HCT116 (cell line): ENCODE measurements around the gene KASH5. TPM values are rescaled to one million over a fixed set of nuclear protein-coding genes. Genes with fewer than 3 reads are reported as not detected.

Source experiments
- ATAC-seq: fragments of 200-7000 bp; cut with Tn5 transposase; 2 replicates; pipeline ENCODE4 v1.9.1; 2020; ENCODE audit warnings: mild to moderate bottlenecking, moderate library complexity
- BruUV-seq: library from RNA; stranded (reverse); fragments of 400-500 nt; replicated peaks from 2 replicates; lab custom pipeline; 2021; lab: Mats Ljungman, UMichigan
- CTCF ChIA-PET: fragments of 300-600 bp; sonication (Branson Sonifier 250); formaldehyde crosslinking; loops from one replicate; lab custom pipeline; 2021; ENCODE audit warnings: antibody characterized with exemption; lab: Charles Lee
- POLR2A ChIA-PET: fragments of 300-600, 350-600 bp; sonication (Branson Sonifier 250); formaldehyde crosslinking; loops from one replicate; lab custom pipeline; 2021; ENCODE audit warnings: antibody characterized with exemption; lab: Charles Lee
- RAD21 ChIA-PET, 2 experiments: fragments of 300-600 bp; sonication (Branson Sonifier 250); formaldehyde crosslinking; loops; one replicate each; lab custom pipeline; 2023; ENCODE audit warnings: low total read pairs in 2 of 2; ENCODE audit not compliant: uncharacterized antibody in 2 of 2, unreplicated experiment in 2 of 2, low non-redundant PET in 1 of 2; lab: Charles Lee
- DNase-seq: peaks from one replicate; pipeline ENCODE4 v3.0.0-alpha.2; 2010; ENCODE audit warnings: low read depth, low spot score
- H2AFZ ChIP-seq: fragments of 200-600 bp; shearing (Covaris generic), sonication (generic); 2 replicates; pipeline ENCODE4 v1.6.1; 2017; ENCODE audit warnings: low read depth, mixed run types, mixed read lengths, antibody characterized with exemption, low read length; ENCODE audit not compliant: poor library complexity, severe bottlenecking
- H3K27ac ChIP-seq: 2 replicates; pipeline ENCODE4 v1.5.1; 2012; ENCODE audit warnings: low read depth, low read length
- H3K27me3 ChIP-seq: fragments of 200-600 bp; sonication (generic); 2 replicates; pipeline ENCODE4 v1.6.1; 2016; ENCODE audit warnings: mixed run types, low read length, mixed read lengths; ENCODE audit not compliant: insufficient read depth
- H3K36me3 ChIP-seq, 2 experiments: fragments of 200-500 bp in 1 of 2; fragments of 200-600 bp in 1 of 2; sonication (Bioruptor generic) in 1 of 2; sonication (generic) in 1 of 2; 2 replicates each; pipeline versions ENCODE4 v1.5.1 to v1.6.1; 2014 to 2016; ENCODE audit warnings: low read length in 2 of 2, inconsistent platforms in 1 of 2, mixed read lengths in 1 of 2, mixed run types in 1 of 2; ENCODE audit not compliant: insufficient read depth in 2 of 2, control insufficient read depth in 1 of 2
- H3K4me1 ChIP-seq, 2 experiments: fragments of 200-600 bp in 1 of 2; sonication (generic) in 1 of 2; 2 replicates each; pipeline versions ENCODE4 v1.5.1 to v1.6.1; 2012 to 2017; ENCODE audit warnings: low read length in 2 of 2, inconsistent platforms in 1 of 2, mild to moderate bottlenecking in 1 of 2, mixed read lengths in 1 of 2, mixed run types in 1 of 2, moderate library complexity in 1 of 2; ENCODE audit not compliant: insufficient read depth in 2 of 2, control insufficient read depth in 1 of 2
- H3K4me2 ChIP-seq: fragments of 200-600 bp; sonication (generic); 2 replicates; pipeline ENCODE4 v1.6.1; 2017; ENCODE audit warnings: mixed run types, low read length, mixed read lengths
- H3K4me3 ChIP-seq, 2 experiments: fragments of 200-600 bp in 1 of 2; sonication (generic) in 1 of 2; replicated peaks in 1 of 2; 2 replicates each; pipeline ENCODE4 v1.5.1; 2011 to 2016; ENCODE audit warnings: low read length in 2 of 2, control low read depth in 1 of 2, low read depth in 1 of 2, mild to moderate bottlenecking in 1 of 2, mixed read lengths in 1 of 2, mixed run types in 1 of 2
- H3K79me2 ChIP-seq: fragments of 200-600 bp; sonication (generic); 2 replicates; pipeline ENCODE4 v1.6.1; 2017; ENCODE audit warnings: mild to moderate bottlenecking, mixed run types, low read length, moderate library complexity, mixed read lengths; ENCODE audit not compliant: insufficient read depth
- H3K9ac ChIP-seq: fragments of 200-600 bp; sonication (generic); 2 replicates; pipeline ENCODE4 v1.6.1; 2016; ENCODE audit warnings: low read length, mixed read lengths
- H3K9me2 ChIP-seq: fragments of 200-600 bp; sonication (generic), shearing (Covaris generic); 2 replicates; pipeline ENCODE4 v1.6.1; 2017; ENCODE audit warnings: mixed run types, mild to moderate bottlenecking, moderate library complexity; ENCODE audit not compliant: insufficient read depth
- H3K9me3 ChIP-seq, 2 experiments: fragments of 200-500 bp in 1 of 2; fragments of 200-600 bp in 1 of 2; sonication (Bioruptor generic) in 1 of 2; sonication (generic) in 1 of 2; 2 replicates each; pipeline ENCODE4 v1.6.1; 2014 to 2017; ENCODE audit warnings: low read length in 2 of 2, mixed read lengths in 2 of 2, inconsistent platforms in 1 of 2, low read depth in 1 of 2, mild to moderate bottlenecking in 1 of 2, mixed run types in 1 of 2, moderate library complexity in 1 of 2; ENCODE audit not compliant: control insufficient read depth in 1 of 2, insufficient read depth in 1 of 2
- H4K20me1 ChIP-seq: fragments of 200-600 bp; sonication (generic), shearing (Covaris generic); 2 replicates; pipeline ENCODE4 v1.6.1; 2017; ENCODE audit warnings: mixed run types, mild to moderate bottlenecking, moderate library complexity; ENCODE audit not compliant: insufficient read depth
- CEBPB ChIP-seq: IDR thresholded peaks from 2 replicates; pipeline ENCODE4 v1.6.1; 2012; ENCODE audit warnings: low read depth
- EGR1 ChIP-seq: IDR thresholded peaks from 2 replicates; pipeline ENCODE4 v1.6.1; 2012; ENCODE audit warnings: low read depth
- ELF1 ChIP-seq: IDR thresholded peaks from 2 replicates; pipeline ENCODE4 v1.6.1; 2012; ENCODE audit warnings: low read depth, borderline replicate concordance
- EZH2phosphoT487 ChIP-seq: fragments of 200-600 bp; IDR thresholded peaks from 2 replicates; pipeline ENCODE4 v1.6.1; 2018; ENCODE audit warnings: antibody characterized with exemption, borderline replicate concordance
- POLR2A ChIP-seq: IDR thresholded peaks from 2 replicates; pipeline ENCODE4 v1.7.0; 2011; ENCODE audit warnings: borderline replicate concordance; ENCODE audit not compliant: insufficient read depth, insufficient read length; ENCODE audit errors: extremely low read depth
- POLR2AphosphoS5 ChIP-seq: IDR thresholded peaks from 2 replicates; pipeline ENCODE4 v1.6.1; 2011; ENCODE audit warnings: mild to moderate bottlenecking, low read depth, low read length, moderate library complexity
- RAD21 ChIP-seq: IDR thresholded peaks from 2 replicates; pipeline ENCODE4 v1.6.1; 2012; ENCODE audit warnings: low read depth, mild to moderate bottlenecking
- SIN3A ChIP-seq: IDR thresholded peaks from 2 replicates; pipeline ENCODE4 v1.6.1; 2012; ENCODE audit warnings: low read depth
- SP1 ChIP-seq: IDR thresholded peaks from 2 replicates; pipeline ENCODE4 v1.6.1; 2012; ENCODE audit warnings: low read depth
- SRF ChIP-seq: IDR thresholded peaks from 2 replicates; pipeline ENCODE4 v1.6.1; 2012; ENCODE audit warnings: low read depth
- TCF7L2 ChIP-seq: IDR thresholded peaks from 2 replicates; pipeline ENCODE4 v1.7.0; 2011; ENCODE audit warnings: borderline replicate concordance, inconsistent platforms; ENCODE audit not compliant: insufficient read depth, insufficient read length; ENCODE audit errors: extremely low read depth
- YY1 ChIP-seq: IDR thresholded peaks from 2 replicates; pipeline ENCODE4 v1.6.1; 2011; ENCODE audit warnings: low read length, low read depth, moderate library complexity, mild to moderate bottlenecking; ENCODE audit not compliant: insufficient replicate concordance; ENCODE audit errors: extremely low read depth
- ZFX ChIP-seq: fragments of 450-650 bp; IDR thresholded peaks from 2 replicates; pipeline ENCODE4 v1.6.1; 2017
- intact Hi-C: fragments of 100-400 bp; cut with micrococcal nuclease; formaldehyde crosslinking; loops from 2 replicates; pipeline ENCODE4 v1.10.0; 2022
- total RNA-seq: library from RNA; stranded (reverse); gene quantifications from one replicate; pipeline ENCODE4 v1.2.1, GENCODE V29; 2021; ENCODE audit not compliant: unreplicated experiment
- TF ChIP-seq, protein P1 (sequence below): IDR thresholded peaks from 2 replicates; pipeline ENCODE4 v1.6.1; 2012

The KASH5 gene
- total RNA-seq, 1 experiment from 2014 or later, result not detected

GRCh38 chr19:49398931-49399330 is 10.9 kb downstream of the KASH5 start:
- H3K4me2 ChIP-seq, result no peak overlapping the region
- peaks cover 6 to 8% of the 10 kb centered on the region in 2 experiments; a peak in 3 of 4 replicates for H3K4me1 ChIP-seq
- DNase-seq (no peak), ATAC-seq (no peak)
- no peaks in the 10 kb centered on the region for H3K9me3 ChIP-seq
- H3K79me2 ChIP-seq, result no peaks in the 10 kb centered on the region
- ChIA-PET POLR2A (interaction anchor here (1.2 kb wide), 1 partner anchor 54 kb away, joined by 3 read pairs; the partner anchor contains the start of gene ALDH16A1), RAD21 (no interaction called here), CTCF (no interaction called here)
- H3K27me3 ChIP-seq, result no peaks in the 10 kb centered on the region
- BruUV-seq, result no TSS peak
- H3K27ac ChIP-seq, result no peak overlapping the region
- H3K9ac ChIP-seq, result no peak overlapping the region
- no peak overlapping the region for H3K4me3 ChIP-seq
- no peak overlapping the region for H2AFZ ChIP-seq
- H3K9me2 ChIP-seq, result no peaks in the 10 kb centered on the region
- H4K20me1 ChIP-seq, result no peaks in the 10 kb centered on the region
- TF ChIP-seq EZH2phosphoT487 (no peak), CEBPB (no peak), TCF7L2 (no peak), YY1 (no peak), RAD21 (no peak), SP1 (no peak), POLR2A (no peak), ELF1 (no peak), SIN3A (no peak)
- TF ChIP-seq, protein P1, sequence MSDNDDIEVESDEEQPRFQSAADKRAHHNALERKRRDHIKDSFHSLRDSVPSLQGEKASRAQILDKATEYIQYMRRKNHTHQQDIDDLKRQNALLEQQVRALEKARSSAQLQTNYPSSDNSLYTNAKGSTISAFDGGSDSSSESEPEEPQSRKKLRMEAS, result no peak
- intact Hi-C loops, result no loop called here
- no peaks in the 10 kb centered on the region for H3K36me3 ChIP-seq

DNA sequence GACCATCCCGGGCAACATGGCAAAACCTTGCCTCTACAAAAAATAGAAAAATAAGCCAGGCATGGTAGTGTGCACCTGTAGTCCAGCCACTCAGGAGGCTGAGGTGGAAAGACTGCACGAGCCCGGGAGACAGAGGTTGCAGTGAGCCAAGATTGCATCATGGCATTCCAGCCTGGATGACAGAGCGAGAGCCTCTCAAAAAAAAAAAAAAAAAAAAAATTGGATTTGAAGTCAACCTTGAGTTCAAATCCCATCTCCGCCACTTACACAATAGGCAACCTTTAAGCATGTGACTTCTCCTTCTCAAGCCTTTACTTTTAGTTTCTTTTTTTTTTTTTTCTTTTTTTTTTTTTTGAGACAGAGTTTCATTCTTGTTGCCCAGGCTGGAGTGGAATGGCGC is 12.0 kb downstream of the KASH5 start:
- ATAC-seq (no peak), DNase-seq (no peak)
- Histone ChIP-seq H3K4me2 (no peak overlapping the region), H3K9me3 (no peaks in the 10 kb centered on the region), H3K4me3 (no peak overlapping the region), H3K36me3 (no peaks in the 10 kb centered on the region), H2AFZ (no peak overlapping the region), H3K79me2 (no peaks in the 10 kb centered on the region), H3K4me1 (peaks cover 10 to 13% of the 10 kb centered on the region in 2 experiments; a peak in 3 of 4 replicates), H4K20me1 (no peaks in the 10 kb centered on the region), H3K27ac (no peak overlapping the region), H3K9me2 (no peaks in the 10 kb centered on the region), H3K9ac (no peak overlapping the region), H3K27me3 (no peaks in the 10 kb centered on the region)
- no TSS peak for BruUV-seq
- ChIA-PET CTCF (no interaction called here), POLR2A (no interaction called here), RAD21 (no interaction called here)
- intact Hi-C loops, result no loop called here
- TF ChIP-seq EZH2phosphoT487 (no peak), SIN3A (no peak), EGR1 (no peak), POLR2A (no peak), ZFX (no peak), SRF (no peak), POLR2AphosphoS5 (no peak)
